DMS114 treated with DMSO at 0.1 percent for 48 hours (cell line): ENCODE measurements around the gene KRTAP10-1.
"Not testable (repeated sequence)": the region's sequence is repeated elsewhere in the genome, so short reads cannot be mapped to it uniquely, and the experiment has no call there.

Source experiments
- DNase-seq: peaks from one replicate; lab custom pipeline; 2025; ENCODE audit not compliant: unreplicated experiment; lab: John Stamatoyannopoulos, UW

The KRTAP10-1 gene

GRCh38 chr21:44571844-44572782 lies 32.1 kb upstream of the KRTAP10-1 start:
- no peak for DNase-seq

GRCh38 chr21:44571296-44571695 lies 31.3 kb upstream of the KRTAP10-1 start:
- no peak for DNase-seq

- no peak for DNase-seq
Measured at GRCh38 chr21:44569861-44570517, 30.0 kb upstream of the KRTAP10-1 start.

- no peak for DNase-seq
Measured at GRCh38 chr21:44568667-44569556, 28.9 kb upstream of the KRTAP10-1 start.

GRCh38 chr21:44568261-44568660 lies 28.3 kb upstream of the KRTAP10-1 start:
- DNase-seq, result no peak

GRCh38 chr21:44567481-44568171 lies 27.6 kb upstream of the KRTAP10-1 start:
- no peak for DNase-seq

GRCh38 chr21:44566403-44566802 lies 26.4 kb upstream of the KRTAP10-1 start:
- DNase-seq, result no peak

GRCh38 chr21:44564886-44565598 lies 25.0 kb upstream of the KRTAP10-1 start:
- no peak for DNase-seq

GRCh38 chr21:44564099-44564498 lies 24.1 kb upstream of the KRTAP10-1 start:
- DNase-seq, result no peak

- no peak for DNase-seq
Measured at GRCh38 chr21:44558695-44559094, 18.7 kb upstream of the KRTAP10-1 start, which contains the start of gene KRTAP10-3. Gene KRTAP10-3, minus strand, starts transcription at chr21:44558795. Its CDS starts 80 bp downstream, at chr21:44558715.

GRCh38 chr21:44558329-44558675 lies 18.3 kb upstream of the KRTAP10-1 start:
- DNase-seq, result not testable (repeated sequence)

- no peak for DNase-seq
Measured at GRCh38 chr21:44557491-44558328, 17.7 kb upstream of the KRTAP10-1 start.

- no peak for DNase-seq
Measured at GRCh38 chr21:44556879-44557278, 16.9 kb upstream of the KRTAP10-1 start.

- DNase-seq, result no peak
Measured at GRCh38 chr21:44555200-44555875, 15.3 kb upstream of the KRTAP10-1 start.

GRCh38 chr21:44552681-44553080 lies 12.7 kb upstream of the KRTAP10-1 start:
- DNase-seq, result no peak

- DNase-seq, result no peak
Measured at GRCh38 chr21:44552136-44552535, 12.1 kb upstream of the KRTAP10-1 start.

GRCh38 chr21:44551340-44551961 lies 11.5 kb upstream of the KRTAP10-1 start, which contains the start of gene KRTAP10-2:
Gene KRTAP10-2, minus strand, starts transcription at chr21:44551505. Its CDS starts 47 bp downstream, at chr21:44551458.
- DNase-seq, result no peak

- DNase-seq, result no peak
Measured at GRCh38 chr21:44550807-44551206, 10.8 kb upstream of the KRTAP10-1 start.
